LNCAP (cell line): ENCODE measurements around the gene CPEB4.

Source experiments
- TF ChIP-seq, protein P1 (sequence below): fragments of 450-650 bp; IDR thresholded peaks from 2 replicates; pipeline ENCODE4 v1.5.1; 2017; ENCODE audit warnings: mild to moderate bottlenecking

Gene CPEB4

DNA sequence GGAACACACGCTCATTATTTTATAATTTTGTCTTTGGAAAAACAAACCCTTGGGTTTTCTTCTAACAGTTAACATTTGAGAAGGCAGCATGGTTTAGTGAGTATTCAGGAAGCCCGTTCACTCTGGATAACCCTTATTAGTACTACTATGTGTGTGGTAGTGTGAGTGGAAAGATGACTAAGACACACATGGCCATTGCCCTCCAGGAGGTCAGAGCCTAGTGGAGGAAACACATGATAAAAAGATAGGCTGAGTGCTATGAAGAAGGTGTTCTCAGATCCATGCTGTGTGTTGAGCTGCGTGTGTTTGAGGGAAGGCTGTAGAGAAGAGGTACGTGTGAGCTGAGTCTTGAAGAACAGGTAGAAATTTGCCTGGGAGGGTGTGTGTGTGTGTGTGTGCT, 109.2 kb downstream of the CPEB4 start:
- TF ChIP-seq, protein P1, sequence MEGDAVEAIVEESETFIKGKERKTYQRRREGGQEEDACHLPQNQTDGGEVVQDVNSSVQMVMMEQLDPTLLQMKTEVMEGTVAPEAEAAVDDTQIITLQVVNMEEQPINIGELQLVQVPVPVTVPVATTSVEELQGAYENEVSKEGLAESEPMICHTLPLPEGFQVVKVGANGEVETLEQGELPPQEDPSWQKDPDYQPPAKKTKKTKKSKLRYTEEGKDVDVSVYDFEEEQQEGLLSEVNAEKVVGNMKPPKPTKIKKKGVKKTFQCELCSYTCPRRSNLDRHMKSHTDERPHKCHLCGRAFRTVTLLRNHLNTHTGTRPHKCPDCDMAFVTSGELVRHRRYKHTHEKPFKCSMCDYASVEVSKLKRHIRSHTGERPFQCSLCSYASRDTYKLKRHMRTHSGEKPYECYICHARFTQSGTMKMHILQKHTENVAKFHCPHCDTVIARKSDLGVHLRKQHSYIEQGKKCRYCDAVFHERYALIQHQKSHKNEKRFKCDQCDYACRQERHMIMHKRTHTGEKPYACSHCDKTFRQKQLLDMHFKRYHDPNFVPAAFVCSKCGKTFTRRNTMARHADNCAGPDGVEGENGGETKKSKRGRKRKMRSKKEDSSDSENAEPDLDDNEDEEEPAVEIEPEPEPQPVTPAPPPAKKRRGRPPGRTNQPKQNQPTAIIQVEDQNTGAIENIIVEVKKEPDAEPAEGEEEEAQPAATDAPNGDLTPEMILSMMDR, result no peak

DNA sequence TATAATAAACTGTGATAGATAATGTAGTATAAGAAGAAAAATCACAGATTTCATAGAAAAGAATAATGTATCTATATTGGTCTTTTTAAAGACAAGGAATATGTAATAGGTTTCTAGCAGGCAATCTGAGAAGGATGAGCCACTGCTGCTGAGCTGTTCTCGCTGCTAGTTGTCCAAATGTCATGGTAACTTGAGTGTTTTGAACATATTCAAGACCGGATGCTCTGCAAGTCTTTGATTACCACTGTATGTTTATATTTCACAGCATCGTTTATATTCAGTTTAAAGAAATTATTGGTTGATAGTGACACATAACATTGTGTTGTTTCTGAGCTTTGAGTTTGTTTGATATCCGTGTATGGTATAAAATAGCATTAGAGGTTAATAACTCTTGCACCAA, 110.4 kb downstream of the CPEB4 start:
- TF ChIP-seq, protein P1, result no peak

DNA sequence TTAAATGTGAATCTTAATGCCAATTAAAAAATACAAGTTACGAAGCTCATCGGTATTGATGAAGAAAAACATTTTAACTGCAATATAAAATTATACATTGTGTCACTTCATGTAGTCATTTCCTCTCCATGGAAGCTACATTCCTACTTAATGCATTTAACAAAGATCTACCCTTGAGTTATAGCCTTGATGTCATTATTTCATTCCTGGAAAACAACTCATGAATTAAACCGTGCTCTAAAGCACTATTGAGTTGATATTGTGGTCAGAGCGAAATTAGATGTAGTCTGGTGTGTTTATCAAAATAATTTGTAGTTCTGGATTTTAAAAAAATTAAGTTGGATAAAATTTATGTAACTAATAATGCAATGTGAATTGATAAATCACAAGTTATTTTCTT, 111.9 kb downstream of the CPEB4 start:
- TF ChIP-seq, protein P1, result no peak

DNA sequence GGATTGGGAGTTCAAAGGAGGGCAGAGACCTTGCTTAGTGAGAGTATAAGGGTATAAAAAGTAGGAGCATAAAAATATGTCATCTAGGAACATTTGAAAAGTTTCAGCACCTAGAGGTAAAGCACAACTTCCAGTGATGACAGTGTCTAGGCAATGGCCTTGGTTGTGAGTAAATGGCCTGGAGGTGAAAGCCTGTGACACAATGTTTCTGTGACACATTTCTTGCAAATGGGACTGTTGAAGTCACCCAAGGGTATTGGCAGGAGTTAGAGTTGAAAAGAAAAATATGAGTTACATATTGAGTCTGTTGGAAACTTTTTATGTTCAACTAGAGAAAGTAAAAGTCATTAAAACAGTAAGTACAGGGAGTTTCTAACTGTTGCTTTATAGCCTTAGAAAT, 115.6 kb downstream of the CPEB4 start:
- TF ChIP-seq, protein P1, result no peak

DNA sequence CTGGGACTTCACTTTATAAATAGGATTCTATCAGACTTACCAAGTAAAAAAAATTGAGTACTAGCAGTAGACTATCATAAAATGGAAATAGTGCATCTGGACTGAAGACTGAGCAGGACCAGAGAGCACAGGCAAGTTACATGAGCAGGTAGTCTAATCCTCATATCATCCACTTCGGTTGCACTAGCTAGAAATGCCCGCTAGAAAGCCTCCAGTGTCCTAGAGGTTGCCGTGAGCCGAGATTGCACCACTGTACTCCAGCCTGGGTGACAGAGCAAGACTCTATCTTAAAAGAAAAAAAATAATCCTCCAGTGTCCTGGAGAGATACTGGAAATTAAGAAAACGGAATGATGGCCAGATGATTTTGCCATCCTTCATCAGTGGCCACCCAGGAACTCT, 120.8 kb downstream of the CPEB4 start:
- TF ChIP-seq, protein P1, result no peak

DNA sequence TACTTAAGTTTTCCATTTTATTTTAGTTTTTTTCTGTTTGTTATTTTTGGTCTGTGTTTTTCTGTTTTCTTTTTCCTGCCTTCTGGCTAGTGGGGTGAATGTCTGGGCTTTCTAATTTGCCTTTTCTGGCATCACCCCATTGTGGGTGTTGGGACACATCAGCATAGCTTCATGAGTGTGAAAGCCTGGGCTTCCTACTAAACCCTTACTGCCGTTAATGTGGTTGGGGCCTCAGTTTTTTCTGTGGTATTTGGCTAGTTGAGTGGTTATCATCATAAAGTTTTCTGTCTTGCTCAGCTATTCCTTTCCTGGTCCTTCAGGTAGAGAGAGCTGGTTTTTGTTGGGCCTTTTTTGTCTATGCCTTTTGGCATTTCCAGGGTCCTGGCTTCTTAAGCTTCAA, 122.2 kb downstream of the CPEB4 start:
- TF ChIP-seq, protein P1, result no peak

DNA sequence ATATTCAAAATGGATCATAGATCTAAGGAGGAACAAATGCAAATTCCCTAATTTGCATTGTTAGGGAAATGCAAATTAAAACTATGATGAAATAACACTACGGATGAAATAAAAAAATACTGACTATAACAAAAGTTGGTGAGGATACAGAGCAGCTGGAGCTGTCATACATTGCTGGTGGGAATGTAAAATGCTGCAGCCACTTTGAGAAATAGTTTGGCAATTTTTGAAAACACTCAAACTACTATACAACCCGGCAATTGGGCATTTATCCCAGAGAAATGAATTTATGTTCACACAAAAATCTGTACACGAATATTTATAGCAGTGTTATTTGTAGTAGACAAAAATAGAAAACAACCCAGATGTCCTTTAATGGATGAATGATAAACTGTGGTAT, 123.3 kb downstream of the CPEB4 start:
- TF ChIP-seq, protein P1, result no peak
